Right ventricle myocardium superior (tissue), 1 donor: ENCODE measurements around the gene FNDC11. TPM values are rescaled to one million over a fixed set of nuclear protein-coding genes. Genes with fewer than 3 reads are reported as not detected.
A peak's percentile ranks its signal among the peaks of the same experiment; 100 is the strongest.
"Not testable (repeated sequence)": the region's sequence is repeated elsewhere in the genome, so short reads cannot be mapped to it uniquely, and the experiment has no call there.

Experiments
- ATAC-seq: fragments of 200-7000 bp; cut with Tn5 transposase; one replicate; pipeline ENCODE4 v1.9.1; 2020; ENCODE audit warnings: mild to moderate bottlenecking; ENCODE audit not compliant: poor library complexity
- DNase-seq: peaks from one replicate; pipeline ENCODE4 v3.0.0-alpha.2; 2020
- intact Hi-C: fragments of 100-400 bp; cut with DNase I; formaldehyde crosslinking; loops from one replicate; pipeline ENCODE4 v1.11.2; 2022
- long read RNA-seq: library from polyadenylated mRNA; unstranded; transcript quantifications from one replicate; pipeline ENCODE4 v2.0.0, GENCODE V29; 2021
- total RNA-seq: library from RNA; stranded (reverse); fragmentation: NEBNext Ultra II Directional; extraction: Animal tissue kit (Norgen Biotek cat#: 25700); gene quantifications from one replicate; pipeline ENCODE4 v1.2.1, GENCODE V29; 2021
- donor health status: DM: no; HTN: yes; CAD: no; lungs with severe emphysema.

FNDC11 gene, protein sequence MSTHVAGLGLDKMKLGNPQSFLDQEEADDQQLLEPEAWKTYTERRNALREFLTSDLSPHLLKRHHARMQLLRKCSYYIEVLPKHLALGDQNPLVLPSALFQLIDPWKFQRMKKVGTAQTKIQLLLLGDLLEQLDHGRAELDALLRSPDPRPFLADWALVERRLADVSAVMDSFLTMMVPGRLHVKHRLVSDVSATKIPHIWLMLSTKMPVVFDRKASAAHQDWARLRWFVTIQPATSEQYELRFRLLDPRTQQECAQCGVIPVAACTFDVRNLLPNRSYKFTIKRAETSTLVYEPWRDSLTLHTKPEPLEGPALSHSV
- total RNA-seq: 0.11 TPM
- long read RNA-seq, partial matches to known transcripts: 0 of 1 reads
- long read RNA-seq, other reads (novel, unspliced or antisense): 0 of 1 reads

DNA sequence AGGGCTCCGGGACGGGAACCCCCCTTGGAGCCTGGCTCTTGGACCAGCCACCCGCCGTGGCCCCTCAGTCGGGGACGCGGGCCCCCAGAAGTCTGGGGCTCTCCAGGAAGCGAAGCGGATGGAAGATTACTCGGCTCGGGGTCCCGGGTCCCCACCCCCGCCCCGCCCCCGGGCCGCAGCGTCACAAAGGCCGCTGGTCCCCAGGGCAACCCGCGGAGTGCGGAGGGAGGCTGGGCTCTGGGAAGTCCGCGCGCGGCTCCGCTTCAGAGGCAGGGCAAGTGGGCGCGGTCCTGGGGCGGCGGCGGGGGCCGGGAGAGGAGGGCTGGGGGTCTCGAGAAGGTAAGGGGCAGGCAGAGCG lies at the start of gene FNDC11:
FNDC11 (plus strand) TSS at position 227 of the 358 bp plus-strand sequence. CDS start 1,505 bp downstream, outside the sequence.
- no peak for DNase-seq
- intact Hi-C loops: no loop called here
- peak; percentile 70 for ATAC-seq

DNA sequence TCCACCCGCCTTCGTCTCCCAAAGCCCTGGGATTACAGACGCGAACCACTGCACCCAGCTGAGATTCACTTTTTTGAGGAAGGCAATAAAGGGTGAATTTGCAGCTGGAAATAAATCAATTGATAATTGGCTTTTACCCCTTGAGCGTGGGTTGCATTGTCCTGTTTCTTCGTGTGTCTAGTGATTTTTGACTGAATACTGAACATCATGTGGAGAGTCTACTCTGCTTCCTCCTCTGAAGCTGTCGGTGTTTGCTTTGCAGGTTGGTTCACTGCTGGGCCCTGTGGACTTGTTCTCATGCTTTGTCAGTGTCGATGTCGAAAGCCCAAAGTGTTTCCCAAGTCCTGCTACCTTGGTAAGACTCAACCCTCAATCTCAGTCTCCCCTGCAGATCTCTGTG lies 49.3 kb upstream of the FNDC11 start:
- DNase-seq (no peak), ATAC-seq (no peak)
- intact Hi-C loops: no loop called here

DNA sequence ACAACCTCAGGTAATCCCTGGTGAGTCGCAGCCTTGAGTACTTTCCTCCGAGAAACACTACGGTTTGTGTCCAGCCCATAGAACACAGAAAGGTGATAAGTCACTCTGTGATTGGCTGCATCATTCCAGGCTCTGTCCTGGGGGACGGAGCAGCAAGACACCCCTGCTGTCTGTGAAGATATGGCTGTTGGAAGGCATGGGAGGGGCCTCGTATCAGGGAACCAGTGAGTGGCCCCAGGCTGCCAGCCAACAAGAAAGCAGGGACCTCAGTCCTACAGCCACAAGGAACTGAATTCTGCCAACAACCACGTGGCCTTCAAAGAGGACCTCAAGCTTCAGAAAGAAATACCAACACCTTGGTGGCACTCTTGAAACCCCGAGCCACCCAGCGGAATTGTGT lies 48.7 kb upstream of the FNDC11 start:
- intact Hi-C loops: no loop called here
- ATAC-seq (no peak), DNase-seq (no peak)

DNA sequence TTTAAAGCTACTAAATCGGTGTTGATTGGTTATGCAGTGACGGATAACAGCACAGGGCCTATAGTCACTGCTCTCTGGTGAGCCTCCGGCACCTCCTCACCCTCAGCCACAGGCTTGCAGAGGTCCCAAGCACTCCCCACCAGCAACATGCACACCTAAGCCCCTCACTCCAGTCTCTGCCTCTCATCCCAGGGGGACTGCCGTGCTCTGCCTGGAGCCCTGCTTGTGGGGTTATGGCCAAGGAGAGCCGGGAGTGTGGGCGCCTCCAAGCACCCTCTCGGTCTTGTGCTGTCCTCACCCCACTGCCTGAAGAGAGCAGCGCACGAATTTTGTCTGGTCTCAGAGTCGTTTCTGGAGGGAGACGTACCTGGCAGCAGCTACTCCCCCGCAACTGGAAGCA lies 48.2 kb upstream of the FNDC11 start:
- intact Hi-C loops: no loop called here
- no peak for ATAC-seq
- DNase-seq: no peak

DNA sequence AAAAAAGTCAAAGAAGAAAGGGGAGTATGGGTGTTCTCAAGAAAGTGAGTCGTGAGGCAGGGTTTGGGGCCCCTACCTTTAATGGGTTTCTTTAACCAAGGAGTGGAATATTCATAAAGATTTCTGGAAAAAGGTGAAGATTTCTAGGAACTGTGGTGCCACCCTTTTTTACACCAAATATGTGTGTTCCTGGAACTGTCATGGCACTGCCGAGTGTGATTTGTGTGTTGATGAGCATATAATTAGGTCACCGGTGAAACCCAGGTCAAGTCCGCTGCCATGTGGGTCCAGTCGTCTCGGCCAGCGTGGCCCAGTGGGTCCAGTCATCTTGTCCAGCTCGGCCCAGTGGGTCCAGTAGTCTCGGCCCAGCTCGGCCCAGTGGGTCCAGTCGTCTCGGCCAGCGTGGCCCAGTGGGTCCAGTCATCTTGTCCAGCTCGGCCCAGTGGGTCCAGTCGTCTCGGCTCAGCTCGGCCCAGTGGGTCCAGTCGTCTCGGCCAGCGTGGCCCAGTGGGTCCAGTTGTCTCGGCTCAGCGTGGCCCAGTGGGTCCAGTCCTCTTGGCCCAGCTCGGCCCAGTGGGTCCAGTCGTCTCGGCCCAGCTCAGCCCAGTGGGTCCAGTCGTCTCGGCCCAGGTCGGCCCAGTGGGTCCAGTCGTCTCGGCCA lies 46.7 kb upstream of the FNDC11 start:
- ATAC-seq (no peak), DNase-seq (no peak)
- intact Hi-C loops: no loop called here

DNA sequence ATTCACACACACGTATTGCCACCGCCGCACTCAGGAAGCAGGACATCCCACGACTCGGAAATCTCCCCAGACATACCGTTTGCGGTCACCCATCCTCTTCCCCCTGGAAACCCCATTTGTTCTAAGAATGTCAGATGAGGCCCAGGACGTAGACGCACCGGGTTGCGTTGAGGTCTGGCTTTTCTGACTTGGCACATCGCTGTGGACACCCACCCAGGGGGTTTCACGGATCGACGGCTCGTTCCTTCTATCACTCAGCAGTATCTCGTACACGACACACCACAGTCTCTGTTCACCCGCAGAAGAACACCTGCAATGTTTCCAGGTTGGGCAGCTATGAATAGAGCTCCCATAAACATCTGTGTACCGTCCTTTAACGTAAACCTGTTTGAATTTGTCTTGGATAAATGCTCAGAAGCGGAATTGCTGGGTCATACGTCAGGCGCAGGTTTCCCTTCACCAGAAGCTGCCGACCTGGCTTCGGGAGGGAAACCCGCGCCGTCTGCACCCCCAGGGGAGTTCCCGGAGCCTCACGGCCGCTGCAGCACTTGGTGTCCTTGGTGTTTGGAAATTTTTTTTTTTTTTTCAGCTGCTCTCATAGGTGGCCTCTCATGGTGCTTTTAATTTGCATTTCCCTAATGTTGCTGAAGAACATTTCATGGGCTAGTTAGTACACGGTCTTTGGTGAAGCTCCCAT lies 45.7 kb upstream of the FNDC11 start:
- DNase-seq (peak; percentile 22), ATAC-seq (no peak)
- intact Hi-C loops: no loop called here

DNA sequence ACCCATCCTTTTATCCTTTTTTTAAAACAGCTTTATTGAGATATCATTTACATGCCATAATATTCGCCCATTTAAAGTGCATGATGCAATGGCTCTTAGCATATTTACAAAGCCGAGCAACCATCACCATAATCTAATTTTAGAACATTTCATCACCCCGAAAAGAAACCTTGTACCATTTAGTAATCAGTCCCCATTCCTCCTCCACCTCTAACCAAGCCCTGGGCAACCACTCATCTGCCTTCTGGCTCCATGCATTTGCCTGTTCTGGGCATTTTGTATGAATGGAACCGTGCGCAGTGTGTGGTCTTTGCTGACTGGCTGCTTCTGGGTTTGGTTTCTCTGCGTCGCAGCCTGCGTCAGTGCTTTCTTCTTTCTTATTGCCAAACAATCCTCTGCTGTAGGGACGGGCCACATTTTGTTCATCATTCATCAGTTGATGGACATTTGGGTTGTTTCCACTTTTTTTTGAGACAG lies 44.8 kb upstream of the FNDC11 start:
- DNase-seq: no peak
- intact Hi-C loops: no loop called here
- ATAC-seq: peak; percentile 73

DNA sequence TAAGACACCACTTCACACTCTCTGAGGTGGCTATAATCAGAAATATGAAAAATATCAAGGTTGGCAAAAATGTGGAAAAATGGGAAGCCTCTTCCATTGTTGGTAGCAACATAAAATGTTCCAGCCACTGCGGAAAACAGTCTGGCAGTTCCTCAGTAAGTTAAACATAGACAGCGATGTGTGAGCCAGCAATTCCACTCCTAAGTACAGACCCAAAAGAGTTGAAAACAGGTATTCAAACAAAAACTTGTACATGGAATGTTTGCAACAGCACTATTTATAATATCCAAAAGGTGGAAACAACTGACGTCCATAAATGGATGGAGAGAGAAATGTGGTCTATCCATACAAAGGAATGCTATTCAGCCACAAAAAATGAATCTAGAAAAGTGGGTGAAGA lies 40.8 kb upstream of the FNDC11 start:
- intact Hi-C loops: no loop called here
- DNase-seq: no peak
- ATAC-seq: no peak

DNA sequence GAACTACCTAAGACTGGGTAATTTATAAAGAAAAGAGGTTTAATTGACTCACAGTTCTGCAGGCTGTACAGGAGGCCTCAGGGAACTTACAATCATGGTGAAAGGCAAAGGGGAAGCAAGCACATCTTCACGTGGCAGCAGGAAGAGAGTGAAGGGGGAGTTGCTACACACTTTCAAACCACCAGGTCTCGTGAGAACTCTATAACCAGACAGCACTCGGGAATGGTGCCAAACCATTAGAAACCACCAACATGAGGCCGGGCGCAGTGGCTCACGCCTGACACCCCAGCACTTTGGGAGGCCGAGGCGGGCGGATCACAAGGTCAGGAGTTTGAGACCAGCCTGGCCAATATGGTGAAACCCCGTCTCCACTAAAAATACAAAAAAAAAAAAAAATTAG lies 39.4 kb upstream of the FNDC11 start:
- intact Hi-C loops, DNase-seq: not testable (repeated sequence)

DNA sequence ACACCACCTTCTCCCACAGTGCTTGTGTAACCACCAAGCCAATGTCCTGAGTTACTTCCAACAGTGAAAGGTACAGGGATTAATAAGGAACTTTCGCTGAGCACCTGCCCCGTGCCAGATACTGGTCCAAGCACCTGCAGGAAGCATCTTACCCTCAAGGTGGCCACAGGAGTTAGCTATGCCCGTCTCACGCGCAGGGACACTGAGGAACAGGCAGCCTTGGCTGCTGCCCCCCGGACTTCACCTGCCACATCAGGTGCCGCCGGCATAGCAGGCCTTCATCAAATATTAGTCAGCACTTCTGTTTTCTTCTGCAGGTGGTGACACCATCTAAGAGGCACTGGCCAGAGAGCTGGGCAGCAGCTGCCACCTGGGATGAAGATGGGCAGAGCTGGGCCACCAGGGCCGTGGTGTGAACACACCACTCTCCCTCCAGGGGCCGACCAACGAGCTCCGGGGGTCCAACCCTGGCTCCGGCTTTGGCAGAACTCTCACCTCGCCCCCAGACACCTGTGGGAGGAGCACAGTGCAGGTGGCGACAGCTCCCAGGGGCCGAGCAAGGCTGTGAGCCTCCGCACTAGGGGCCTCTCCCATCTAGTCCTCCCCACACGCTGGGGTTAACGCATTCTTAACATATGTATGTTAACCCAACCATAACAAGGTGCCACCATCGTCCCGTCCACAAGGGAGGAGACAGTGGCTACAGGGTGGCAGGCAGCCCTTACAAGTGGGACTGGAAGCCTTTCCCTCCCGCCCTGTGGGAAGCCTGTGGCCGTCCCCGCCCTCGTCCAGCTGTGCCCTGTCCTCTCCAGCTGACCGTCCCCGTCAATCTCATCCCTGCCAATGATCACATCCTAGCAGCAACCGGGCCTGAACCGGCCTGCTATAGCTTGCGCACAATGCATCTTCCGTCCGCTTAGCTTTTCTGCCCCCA lies 36.3 kb upstream of the FNDC11 start:
- DNase-seq: no peak
- intact Hi-C loops: no loop called here

More for the DNA sequence above, 39.4 kb upstream of the FNDC11 start:
- ATAC-seq: not testable (repeated sequence)

DNA sequence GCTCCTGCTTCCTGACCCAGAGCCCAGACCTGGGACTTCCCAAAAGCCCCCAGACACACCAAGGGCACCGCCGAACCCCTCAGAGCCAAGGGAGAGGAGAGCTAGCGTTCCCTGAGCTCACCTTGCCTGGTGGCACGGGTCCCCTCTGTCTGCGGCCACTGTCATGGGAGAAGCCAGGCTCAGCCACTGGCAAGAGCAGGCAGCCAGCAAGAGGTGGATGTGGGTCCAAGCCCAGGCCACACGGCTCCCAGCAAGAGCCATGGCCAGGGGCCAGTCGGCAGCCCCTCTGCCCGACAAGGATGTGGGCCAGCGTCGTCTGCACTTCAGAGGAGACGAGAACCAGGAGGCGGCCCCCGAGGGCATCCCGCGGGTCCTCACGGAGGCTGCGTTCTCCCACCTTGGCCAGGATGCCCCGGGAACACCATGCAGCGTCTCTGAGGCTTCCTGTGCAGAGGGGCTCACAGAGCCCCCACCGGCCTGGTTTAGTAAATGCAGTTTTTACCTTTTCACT lies 35.6 kb upstream of the FNDC11 start:
- no peak for ATAC-seq
- peak; percentile 42 for DNase-seq
- intact Hi-C loops: no loop called here

More for the DNA sequence above, 36.3 kb upstream of the FNDC11 start:
- no peak for ATAC-seq

DNA sequence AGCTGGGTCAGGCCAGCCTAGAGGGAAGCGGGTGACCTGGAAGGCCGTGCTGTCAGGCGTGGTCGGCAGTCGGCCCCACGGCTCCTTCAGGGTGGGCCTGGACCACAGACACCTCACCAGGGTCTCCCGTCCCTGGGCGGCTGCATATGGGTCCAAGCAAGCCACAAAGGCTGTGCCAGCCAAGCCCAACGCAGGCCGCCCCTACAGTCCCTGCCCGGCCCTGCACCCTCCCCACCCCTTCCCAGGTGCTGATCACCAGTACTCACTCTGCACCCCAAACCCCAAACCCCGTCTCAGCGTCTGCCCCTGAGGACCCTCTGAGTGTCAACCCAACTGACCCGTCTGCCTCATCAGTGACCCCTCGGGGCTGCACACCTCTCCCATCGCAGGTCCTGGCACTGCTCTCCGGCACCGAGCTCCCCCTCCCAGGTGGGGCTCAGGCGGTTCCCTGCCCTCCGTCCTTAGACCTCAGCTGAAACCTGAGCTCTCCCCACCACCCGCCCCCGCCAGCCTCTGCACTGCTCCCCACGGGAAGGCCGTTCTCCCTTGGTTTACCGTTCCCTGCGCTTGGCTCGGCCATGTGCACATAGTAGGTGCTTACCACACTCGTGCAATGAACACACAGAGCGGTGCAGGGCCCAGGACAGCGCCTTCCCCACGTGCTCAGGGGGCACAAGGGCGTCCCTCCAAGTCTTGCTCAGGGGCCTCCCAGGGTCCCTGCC lies 34.9 kb upstream of the FNDC11 start:
- DNase-seq: peak; percentile 46

DNA sequence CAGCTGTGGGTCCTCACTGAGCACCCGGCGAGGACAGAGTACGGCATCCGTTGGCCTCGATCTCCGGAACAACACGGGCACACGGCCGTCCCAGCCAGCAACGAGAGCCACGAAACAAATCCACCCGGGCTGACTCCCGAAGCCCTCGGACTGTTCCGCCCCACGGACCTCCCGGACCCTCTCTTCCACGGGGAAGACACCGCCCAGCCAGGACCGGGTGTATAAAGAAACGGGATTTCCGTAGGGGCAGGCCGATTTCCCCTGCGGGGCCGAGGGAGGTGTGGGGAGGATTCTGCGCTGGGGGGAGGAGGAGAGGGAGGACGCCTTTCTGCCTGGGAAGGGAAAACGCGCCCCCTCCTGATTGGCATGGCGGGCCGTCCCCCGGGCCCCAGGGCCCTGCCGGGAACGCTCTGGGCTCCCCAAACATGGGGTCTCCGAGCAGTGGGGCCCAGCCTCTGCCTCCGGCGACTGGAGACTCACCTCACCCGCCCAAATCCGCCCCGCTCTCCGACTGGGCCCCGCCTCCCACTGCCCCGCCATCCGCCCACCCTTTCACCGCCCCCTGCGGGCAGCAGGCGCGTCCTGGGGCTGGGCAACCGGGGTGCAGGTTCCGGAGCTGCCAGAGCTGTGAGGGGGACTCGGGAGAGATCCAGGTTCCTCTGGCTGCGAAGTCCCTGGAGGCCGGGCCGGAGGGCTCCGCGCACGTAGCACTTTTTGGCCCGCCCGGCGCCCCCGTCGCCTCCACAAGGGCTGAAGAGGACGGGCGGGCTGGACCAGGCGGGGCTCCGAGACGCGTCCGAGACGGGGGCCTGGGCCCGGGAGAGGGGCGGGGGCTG lies 34.1 kb upstream of the FNDC11 start:
- intact Hi-C loops: no loop called here
- DNase-seq: peak; percentile 80
- ATAC-seq: peak; percentile 72

More for the DNA sequence above, 34.9 kb upstream of the FNDC11 start:
- intact Hi-C loops: no loop called here
- ATAC-seq: no peak

DNA sequence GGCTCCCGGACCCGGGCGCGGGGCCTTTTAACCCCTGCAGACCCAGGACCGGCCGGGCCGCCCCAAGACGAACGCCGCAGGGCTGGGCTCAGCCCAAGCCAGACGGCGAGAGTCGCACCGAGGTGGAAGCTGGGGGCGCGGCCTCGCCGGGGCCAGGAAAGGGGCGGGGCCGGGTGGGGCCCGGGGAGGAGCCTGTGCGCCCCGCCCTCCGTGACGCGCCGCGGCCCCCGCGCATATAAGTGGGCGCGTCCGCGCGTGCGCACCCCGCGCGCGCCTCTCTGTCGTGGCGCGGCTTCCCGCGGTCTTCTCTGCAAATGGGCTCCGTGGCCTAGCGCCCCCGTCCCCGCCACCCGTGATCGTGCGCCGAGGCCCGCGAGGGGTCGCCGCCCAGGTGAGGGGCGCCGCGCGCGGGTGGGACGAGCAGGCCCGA lies 33.4 kb upstream of the FNDC11 start, which contains the start of gene PPDPF:
PPDPF (plus strand) TSS at position 262 of the 430 bp plus-strand sequence. CDS start 544 bp downstream, outside the sequence.
- intact Hi-C loops: no loop called here
- ATAC-seq (peak; percentile 94), DNase-seq (peak; percentile 92)

DNA sequence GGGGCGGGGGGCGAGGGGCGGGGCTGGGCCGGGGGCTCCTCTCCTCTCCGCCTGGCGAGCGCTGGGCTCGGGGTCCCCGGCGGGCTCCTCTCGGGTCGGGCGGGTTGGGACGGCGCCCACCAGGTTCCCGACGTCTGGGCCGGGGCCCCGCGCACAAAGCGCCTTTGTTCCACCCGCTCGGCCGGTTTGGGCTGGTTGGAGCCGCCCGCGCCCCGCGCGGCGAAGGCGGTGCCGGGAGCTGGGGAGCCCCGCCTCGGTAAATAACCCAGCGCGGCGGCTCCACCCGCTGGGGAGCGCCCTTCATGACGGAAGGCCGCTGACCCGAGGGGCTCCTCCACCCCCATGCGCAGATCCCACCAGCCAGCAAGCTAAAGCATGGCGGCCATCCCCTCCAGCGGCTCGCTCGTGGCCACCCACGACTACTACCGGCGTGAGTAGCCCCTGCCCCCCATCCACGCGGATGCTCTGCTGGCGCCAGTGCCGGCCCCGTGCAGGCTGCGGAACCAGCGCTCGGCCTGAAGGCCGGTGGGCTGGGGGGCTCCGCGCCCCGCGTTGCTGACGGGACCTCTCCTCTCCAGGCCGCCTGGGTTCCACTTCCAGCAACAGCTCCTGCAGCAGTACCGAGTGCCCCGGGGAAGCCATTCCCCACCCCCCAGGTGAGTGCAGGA lies 32.9 kb upstream of the FNDC11 start:
- ATAC-seq (peak; percentile 59), DNase-seq (peak; percentile 83)
- intact Hi-C loops: no loop called here

DNA sequence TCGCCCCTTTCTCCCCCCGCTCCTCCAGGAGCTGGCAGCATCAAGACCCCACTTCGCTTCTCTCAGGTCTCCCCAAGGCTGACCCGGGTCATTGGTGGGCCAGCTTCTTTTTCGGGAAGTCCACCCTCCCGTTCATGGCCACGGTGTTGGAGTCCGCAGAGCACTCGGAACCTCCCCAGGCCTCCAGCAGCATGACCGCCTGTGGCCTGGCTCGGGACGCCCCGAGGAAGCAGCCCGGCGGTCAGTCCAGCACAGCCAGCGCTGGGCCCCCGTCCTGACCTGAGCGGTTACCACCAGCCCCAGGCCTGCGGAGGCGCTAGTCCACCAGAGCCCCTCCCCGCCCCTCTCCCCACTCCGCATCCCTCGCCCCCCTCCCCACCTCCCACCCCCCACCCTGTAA lies 32.4 kb upstream of the FNDC11 start:
- DNase-seq (peak; percentile 55), ATAC-seq (no peak)
- intact Hi-C loops: no loop called here
